Stimulated activated CD4-positive, alpha-beta T cell treated with anti-CD3 and anti-CD28 coated beads, TNF-alpha, amount 100 ng/mL, for 1 hour (primary cell): Measurements from ENCODE around the gene MTF1.
A peak's percentile ranks its signal among the peaks of the same experiment; 100 is the strongest.

ENCODE experiments used
- DNase-seq, 3 donors: peaks; one replicate each; pipeline ENCODE4 v3.0.0-alpha.2; 2020; ENCODE audit warnings: low read depth in 3 of 3, low spot score in 1 of 3

The MTF1 gene

DNA sequence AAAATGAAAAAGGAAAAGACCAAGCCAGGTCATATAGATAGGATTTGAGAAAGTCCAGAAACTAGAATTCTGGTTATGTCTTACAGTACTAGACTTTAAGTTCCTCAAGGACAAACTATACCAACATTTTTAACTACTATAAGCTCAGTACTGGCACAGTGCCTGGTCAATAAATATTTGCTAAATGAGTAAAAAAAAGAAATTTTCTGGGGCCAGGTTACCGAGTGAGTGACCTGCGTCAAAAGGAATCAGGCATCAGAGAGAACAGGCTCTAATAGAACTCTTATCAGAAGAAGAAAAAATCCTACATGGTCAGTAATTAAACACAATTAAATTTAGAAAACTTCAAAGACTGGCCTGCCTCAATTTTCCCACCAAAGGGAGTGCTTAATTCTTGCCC, 27.6 kb downstream of the MTF1 start:
- DNase-seq = no peak

GRCh38 chr1:37831109-37831508, 28.3 kb downstream of the MTF1 start:
- no peak for DNase-seq

- DNase-seq = no peak
Observed at GRCh38 chr1:37828410-37829074, 30.9 kb downstream of the MTF1 start.

- DNase-seq = no peak
Observed at GRCh38 chr1:37825506-37825905, 33.9 kb downstream of the MTF1 start.

- DNase-seq = no peak
Observed at GRCh38 chr1:37824001-37824400, 35.4 kb downstream of the MTF1 start.

DNA sequence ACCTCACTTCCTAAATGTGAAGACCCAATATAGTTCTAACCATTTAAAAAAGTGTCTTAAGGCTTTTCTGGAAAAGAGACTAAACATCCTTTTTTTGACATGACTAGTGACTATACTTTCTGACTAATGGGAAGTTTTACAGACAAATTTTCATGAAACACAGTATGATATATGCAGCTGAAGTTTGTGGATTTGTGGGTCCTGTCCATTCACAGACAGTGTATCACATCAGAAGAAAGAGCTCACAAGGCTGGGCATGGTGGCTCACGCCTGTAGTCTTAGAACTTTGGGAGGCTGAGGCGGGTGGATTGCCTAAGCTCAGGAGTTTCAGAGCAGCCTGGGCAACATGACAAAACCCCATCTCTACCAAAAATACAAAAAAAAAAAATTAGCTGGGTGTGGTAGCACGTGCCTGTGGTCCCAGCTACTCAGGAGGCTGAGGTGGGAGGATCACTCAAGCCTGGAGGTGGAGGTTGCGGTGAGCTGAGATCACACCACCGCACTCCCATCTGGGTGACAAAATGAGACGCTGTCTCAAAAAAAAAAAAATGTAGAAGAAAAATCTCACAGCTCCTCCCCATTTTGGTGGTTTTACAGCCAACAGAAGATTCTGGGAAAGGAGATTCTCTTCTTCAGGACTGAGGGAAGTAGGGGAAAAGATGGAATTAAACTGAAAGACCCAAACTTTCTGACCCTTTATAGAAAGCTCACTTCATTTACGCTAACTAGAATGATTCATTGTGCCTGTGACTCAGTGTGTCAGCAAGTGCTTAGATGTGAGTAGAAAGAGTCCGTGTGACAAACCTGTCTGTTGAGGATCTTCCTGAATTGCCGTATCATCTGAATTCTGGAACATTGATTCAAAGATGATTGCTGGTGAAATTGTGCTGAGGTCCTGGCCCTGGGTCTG, 36.2 kb downstream of the MTF1 start:
- no peak for DNase-seq

GRCh38 chr1:37821481-37821880, 37.9 kb downstream of the MTF1 start:
- DNase-seq = no peak

GRCh38 chr1:37817481-37817880, 41.9 kb downstream of the MTF1 start:
- DNase-seq = no peak

DNA sequence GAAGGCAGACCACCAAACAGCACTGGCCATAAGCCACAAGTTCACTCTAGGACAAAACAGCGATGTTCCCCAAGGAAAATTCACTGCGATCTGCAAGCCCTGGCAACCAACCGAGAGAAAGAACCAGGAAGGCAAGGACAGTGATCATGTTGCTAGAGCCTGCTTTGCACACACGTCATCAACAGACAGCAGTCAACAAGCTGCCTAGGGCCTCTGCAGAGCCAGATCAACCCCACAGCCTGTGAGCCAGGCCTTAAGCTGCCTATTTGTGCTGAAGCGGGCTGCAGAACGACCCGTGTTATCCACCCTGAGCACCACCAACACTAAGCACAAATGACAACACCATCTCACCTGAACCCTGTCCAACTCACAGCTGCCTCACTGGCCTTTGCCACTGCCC, 45.1 kb downstream of the MTF1 start:
- no peak for DNase-seq

- no peak for DNase-seq
Observed at GRCh38 chr1:37813529-37814145, 45.8 kb downstream of the MTF1 start.

DNA sequence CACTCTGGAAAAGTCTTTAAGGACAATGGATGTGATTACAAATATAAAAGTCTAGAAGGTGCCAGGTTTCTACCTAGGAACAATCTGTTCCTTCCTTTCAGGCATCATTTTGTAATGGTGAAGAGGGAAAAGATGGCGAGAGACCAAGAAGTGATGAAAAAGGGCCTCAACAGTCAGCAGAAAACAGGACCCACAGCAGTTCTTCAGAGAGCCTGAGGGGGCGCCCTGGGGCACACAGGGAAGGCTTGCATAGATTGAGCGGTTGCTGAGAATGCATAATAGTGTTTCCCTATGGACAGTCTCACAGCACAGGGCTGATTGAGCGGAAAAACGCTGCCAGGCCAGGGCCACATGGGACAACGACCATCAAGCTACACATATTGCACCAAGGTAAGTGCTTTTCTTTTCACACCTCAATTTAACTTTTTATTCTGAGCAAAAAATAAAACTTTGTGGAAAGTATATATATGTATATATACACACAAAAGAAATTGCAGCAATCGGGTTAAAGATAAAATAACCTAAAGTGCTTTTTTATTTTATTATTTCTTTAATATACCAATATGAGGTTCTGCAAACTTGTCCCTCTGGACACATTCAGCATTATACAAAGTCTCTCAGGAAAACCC, 48.3 kb downstream of the MTF1 start:
- peak in 2 of 3 donors; percentile 30 to 50 for DNase-seq

GRCh38 chr1:37809942-37810341, 49.5 kb downstream of the MTF1 start:
- no peak for DNase-seq

- DNase-seq = peak in 1 of 3 donors; percentile 17
Observed at GRCh38 chr1:37808369-37809319, 50.7 kb downstream of the MTF1 start.

- peak; percentile 77 to 87 (median 78) for DNase-seq
Observed at GRCh38 chr1:37807555-37808368, 51.6 kb downstream of the MTF1 start, which contains the start of the genes C1orf122 and YRDC. TSS of gene C1orf122 (plus strand) at chr1:37807790. CDS start at chr1:37808405, 615 bp downstream. TSS of gene YRDC (minus strand) at chr1:37808208. CDS start at chr1:37808180, 28 bp downstream.

DNA sequence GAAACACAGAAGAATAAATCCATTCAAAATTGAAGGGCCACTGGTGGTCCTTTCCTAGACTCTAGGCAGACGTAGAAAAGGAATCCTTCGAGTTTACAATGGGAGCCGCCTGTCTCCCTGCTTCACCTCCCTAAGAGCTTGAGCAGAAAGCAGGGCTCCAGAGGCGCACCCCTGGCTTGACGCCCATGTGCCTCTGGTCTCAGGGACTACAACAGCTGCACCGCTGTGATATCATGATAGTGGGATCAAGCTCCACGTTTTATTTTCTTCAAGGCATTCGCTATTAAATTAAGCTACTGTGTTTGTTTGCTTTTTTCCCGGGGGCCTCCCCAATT, 52.2 kb downstream of the MTF1 start:
- no peak for DNase-seq

DNA sequence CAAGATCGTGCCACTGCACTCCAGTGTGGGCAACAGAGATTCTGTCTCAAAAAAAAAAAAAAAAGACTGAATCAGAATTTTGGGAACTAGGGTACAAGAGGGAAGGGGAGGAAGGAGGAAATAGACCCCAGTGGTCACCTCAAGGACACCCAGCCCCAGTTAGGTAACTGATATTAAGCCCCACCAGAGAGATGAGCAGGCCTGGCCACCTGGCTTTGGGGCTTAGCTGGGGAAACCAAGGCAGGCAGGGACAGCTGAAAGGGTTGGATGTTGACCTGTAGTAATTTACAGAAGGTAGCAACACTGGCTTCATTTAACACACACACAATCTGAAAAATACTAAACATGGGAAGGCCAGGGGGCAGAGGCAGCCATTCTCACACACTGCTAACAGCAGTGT, 57.0 kb downstream of the MTF1 start:
- DNase-seq = no peak

DNA sequence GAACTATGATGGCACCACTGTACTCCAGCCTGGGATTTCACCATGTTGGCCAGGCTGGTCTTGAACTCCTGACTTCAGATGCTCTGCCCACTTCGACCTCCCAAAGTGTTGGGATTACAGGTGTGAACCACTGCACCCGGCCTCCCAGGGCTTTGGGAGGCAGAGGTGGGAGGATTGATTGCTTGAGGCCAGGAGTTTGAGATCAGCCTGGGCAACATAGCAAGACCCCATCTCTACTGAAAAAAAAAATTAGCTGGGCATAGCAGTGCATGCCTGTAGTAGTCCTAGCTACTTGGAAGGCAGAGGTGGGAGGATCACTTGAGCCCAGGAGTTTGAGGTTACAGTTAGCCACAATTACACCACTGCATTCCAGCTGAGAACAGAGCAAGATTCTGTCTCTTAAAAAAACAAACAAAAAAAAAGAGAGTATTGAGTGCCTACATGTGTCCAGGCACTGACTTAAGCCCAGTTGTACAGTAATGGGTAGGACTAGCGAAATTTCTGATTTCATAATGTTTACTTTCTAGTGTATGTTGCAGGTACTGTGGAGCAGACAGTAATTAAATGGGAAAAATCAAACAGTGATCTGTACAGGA, 61.5 kb downstream of the MTF1 start:
- no peak for DNase-seq

GRCh38 chr1:37795340-37796125, 63.9 kb downstream of the MTF1 start:
- DNase-seq = no peak
